ENCODE results near the gene C2CD2. TPM values are rescaled to one million over a fixed set of nuclear protein-coding genes. Genes with fewer than 3 reads are reported as not detected.
"Not testable (repeated sequence)": the region's sequence is repeated elsewhere in the genome, so short reads cannot be mapped to it uniquely, and the experiment has no call there.

C2CD2 gene
- total RNA-seq, 1 experiment from 2014 or later = 19.7 TPM

- DNase-seq (ENCODE audit: low spot score) = peak; percentile 82
These were observed 5.2 kb upstream of the C2CD2 start for GRCh38 chr21:41958886-41959563.

- peak; percentile 97 for DNase-seq (ENCODE audit: low spot score)
These were observed 4.4 kb upstream of the C2CD2 start for GRCh38 chr21:41957991-41958766.

GRCh38 chr21:41956926-41957729 lies 3.3 kb upstream of the C2CD2 start:
- DNase-seq (ENCODE audit: low spot score) = peak; percentile 88

- DNase-seq (ENCODE audit: low spot score) = no peak
These were observed 1.7 kb upstream of the C2CD2 start for GRCh38 chr21:41955516-41955915.

GRCh38 chr21:41954654-41955499 lies 1.1 kb upstream of the C2CD2 start:
- no peak for DNase-seq (ENCODE audit: low spot score)

- no peak for DNase-seq (ENCODE audit: low spot score)
These were observed 478 bp downstream of the C2CD2 start for GRCh38 chr21:41953249-41953830.

- DNase-seq (ENCODE audit: low spot score) = no peak
These were observed 1.1 kb downstream of the C2CD2 start for GRCh38 chr21:41952568-41953248.

GRCh38 chr21:41951876-41952567 lies 1.8 kb downstream of the C2CD2 start:
- DNase-seq (ENCODE audit: low spot score) = no peak

- no peak for DNase-seq (ENCODE audit: low spot score)
These were observed 2.9 kb downstream of the C2CD2 start for GRCh38 chr21:41950941-41951351.

GRCh38 chr21:41949631-41950030 lies 4.2 kb downstream of the C2CD2 start:
- not testable (repeated sequence) for DNase-seq (ENCODE audit: low spot score)

- DNase-seq (ENCODE audit: low spot score) = no peak
These were observed 4.9 kb downstream of the C2CD2 start for GRCh38 chr21:41948901-41949300.

GRCh38 chr21:41948078-41948895 lies 5.5 kb downstream of the C2CD2 start:
- DNase-seq (ENCODE audit: low spot score) = peak; percentile 64

GRCh38 chr21:41945982-41946381 lies 7.8 kb downstream of the C2CD2 start:
- DNase-seq (ENCODE audit: low spot score) = no peak

GRCh38 chr21:41943851-41944250 lies 10.0 kb downstream of the C2CD2 start:
- no peak for DNase-seq (ENCODE audit: low spot score)

GRCh38 chr21:41942457-41942856 lies 11.4 kb downstream of the C2CD2 start:
- no peak for DNase-seq (ENCODE audit: low spot score)

GRCh38 chr21:41941941-41942340 lies 11.9 kb downstream of the C2CD2 start:
- DNase-seq (ENCODE audit: low spot score) = no peak

GRCh38 chr21:41940431-41940830 lies 13.4 kb downstream of the C2CD2 start:
- DNase-seq (ENCODE audit: low spot score) = no peak

- DNase-seq (ENCODE audit: low spot score) = no peak
These were observed 14.4 kb downstream of the C2CD2 start for GRCh38 chr21:41939391-41939790.

Measured in A172 (cell line).